Muscle of back (tissue), 11 donors: ENCODE results near the gene CARD14. TPM values are rescaled to one million over a fixed set of nuclear protein-coding genes. Genes with fewer than 3 reads are reported as not detected.
"Not testable (repeated sequence)": the region's sequence is repeated elsewhere in the genome, so short reads cannot be mapped to it uniquely, and the experiment has no call there.

ENCODE experiments used
- DNase-seq, 3 donors: peaks; one replicate each; pipeline versions ENCODE4 v3.0.0 to v3.0.0-alpha.2; 2013
- polyA plus RNA-seq, 10 donors: library from polyadenylated mRNA; unstranded; fragments of 120-200 nt; gene quantifications; one replicate each; pipeline ENCODE4 v1.2.1, GENCODE V29; 2013; ENCODE audit not compliant: insufficient read length in 10 of 10

The CARD14 gene
- polyA plus RNA-seq, 10 donors = 0.28 to 0.94 (median 0.71) TPM

DNA sequence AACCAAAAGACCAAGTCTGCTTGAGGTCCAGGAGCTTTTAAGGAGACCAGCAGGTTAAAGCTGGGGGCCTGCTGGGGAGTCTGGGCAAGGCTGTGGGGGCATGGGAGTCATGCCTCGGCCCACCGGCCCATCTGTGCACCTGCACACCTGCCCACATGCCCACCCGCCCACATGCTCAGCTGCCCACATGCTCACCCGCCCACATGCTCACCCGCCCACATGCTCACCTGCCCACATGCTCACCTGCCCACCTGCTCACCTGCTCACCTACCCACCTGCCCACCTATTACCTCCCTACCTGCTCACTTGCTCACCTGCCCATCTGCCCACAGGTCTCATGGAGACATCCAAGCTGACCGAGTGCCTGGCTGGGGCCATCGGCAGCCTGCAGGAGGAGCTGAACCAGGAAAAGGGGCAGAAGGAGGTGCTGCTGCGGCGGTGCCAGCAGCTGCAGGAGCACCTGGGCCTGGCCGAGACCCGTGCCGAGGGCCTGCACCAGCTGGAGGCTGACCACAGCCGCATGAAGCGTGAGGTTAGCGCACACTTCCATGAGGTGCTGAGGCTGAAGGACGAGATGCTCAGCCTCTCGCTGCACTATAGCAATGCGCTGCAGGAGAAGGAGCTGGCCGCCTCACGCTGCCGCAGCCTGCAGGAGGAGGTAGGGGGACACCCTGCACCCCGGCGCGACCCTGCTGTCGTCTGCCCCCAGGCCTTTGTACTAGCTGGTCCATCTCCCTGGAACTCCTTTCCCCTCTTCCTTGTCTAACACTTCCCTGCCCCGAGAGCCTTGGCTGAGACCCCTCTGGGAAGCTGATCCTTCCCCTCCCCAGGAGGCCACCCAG is 14.0 kb downstream of the CARD14 start:
- no peak for DNase-seq

DNA sequence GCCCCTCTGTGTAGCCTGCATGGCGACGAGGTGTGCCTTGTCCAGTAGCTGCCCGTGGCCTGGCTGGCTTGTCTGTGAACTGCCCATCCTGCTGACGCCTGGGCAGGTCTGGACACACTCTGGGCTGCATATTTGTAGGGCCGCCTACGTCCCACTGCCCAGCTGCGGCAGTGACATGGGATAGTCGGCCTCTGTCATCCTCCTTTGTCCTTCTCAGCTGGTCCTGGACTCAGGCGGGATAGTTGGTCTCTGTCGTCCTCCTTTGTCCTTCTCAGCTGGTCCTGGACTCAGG is 14.5 kb downstream of the CARD14 start:
- DNase-seq = no peak

DNA sequence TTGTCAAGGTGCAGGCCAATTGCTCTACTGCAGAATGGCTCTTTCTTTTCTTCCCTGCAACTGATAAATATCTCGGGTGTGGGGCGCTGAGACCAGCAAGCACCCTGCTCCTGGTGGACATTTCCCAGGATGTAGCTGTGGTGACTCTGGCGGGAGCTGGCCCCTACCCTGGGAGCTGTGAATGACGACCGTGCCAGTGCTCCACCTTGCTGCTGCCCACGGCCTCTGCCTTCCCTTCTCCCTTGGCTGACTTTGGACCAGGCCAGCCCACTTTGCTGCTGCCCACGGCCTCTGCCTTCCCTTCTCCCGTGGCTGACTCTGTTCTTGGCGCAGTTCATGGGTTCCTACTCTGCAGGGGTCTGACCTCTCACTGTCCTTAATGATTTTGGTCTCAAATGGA is 16.1 kb downstream of the CARD14 start:
- DNase-seq = no peak

DNA sequence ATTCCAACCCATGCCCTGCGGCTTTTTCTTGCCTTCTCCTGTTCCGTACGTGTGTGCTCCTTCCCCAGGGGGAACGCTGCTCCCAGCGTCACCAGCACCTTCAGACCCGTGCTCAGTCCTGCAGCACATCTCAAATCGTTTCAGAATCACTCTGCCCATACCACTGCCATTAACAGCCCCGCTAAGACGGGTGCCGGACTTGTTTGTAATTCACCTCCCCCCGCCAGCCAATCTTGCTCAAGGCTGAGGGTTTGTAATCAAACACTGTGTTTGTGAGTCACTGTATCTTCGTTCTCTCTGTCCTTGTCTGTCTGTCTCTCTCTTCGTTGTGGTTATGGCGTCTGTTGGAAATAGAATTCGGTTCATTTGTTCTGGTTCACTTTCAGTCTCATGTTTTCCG is 17.3 kb downstream of the CARD14 start:
- no peak for DNase-seq

DNA sequence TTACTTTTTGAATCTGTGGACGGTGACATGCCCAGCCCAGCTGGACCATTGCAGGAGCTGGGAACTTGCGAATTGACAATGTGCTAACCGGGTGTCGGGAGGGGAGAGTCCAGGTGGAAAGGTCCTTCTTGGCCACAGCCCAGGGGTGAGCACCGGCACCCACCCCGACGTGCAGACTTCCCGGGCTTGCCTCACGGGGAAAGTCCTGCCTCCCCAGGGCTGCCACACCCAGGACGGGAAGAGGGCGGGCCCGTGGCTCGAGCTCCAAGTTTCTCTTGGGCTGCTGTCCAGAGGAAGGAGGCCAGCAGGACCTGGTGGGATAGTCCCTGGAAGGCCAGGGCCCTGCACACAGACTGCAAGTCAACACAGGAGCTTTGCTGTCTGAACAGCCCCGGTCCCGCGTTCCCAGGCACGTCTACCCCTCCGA is 17.7 kb downstream of the CARD14 start:
- peak in 2 of 3 donors; percentile 44 to 65 for DNase-seq

DNA sequence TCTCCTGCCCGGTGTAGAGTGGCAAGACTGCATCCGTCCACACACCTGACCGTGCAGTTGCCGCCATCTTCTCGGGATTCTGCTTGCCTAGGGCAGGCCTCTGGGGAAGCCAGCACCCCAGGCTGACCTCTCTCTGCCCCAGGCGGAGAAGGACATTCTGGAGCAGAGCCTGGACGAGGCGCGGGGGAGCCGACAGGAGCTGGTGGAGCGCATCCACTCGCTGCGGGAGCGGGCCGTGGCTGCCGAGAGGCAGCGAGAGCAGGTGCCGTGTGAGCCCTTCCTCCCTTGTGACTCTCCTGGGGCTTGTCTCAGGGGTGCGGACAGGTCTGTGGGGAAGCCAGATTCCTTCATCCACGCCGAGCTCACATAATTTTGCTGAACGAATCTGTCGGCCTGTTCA is 19.8 kb downstream of the CARD14 start:
- DNase-seq = no peak

DNA sequence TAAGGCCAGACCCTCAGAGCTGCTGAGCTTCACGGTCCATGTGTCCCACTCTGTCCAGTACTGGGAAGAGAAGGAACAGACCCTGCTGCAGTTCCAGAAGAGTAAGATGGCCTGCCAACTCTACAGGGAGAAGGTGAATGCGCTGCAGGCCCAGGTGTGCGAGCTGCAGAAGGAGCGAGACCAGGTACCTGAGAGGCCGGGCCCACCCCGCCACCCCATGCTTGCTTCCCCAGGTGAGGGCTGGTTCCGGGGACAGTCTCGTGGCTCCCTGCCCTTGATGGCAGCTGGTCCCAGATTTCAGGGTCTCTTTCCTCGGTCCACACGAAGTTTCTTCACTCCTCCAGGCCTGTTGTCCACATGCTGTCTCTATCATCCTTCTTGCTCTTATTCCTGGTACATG is 20.9 kb downstream of the CARD14 start:
- DNase-seq = no peak

DNA sequence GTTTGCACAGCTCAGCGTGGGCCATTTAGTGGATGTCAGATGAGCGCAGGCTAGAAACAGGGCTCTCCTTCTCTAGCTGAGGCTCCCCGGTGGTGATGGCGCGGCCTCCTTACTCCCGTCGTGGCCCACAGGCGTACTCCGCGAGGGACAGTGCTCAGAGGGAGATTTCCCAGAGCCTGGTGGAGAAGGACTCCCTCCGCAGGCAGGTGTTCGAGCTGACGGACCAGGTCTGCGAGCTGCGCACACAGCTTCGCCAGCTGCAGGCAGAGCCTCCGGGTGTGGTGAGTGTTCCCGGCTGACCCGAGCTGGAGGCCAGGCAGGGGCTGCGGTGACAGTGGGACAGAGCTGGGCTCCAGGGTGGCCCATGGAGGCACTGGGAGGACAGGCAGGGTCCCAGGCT is 21.4 kb downstream of the CARD14 start:
- no peak for DNase-seq

DNA sequence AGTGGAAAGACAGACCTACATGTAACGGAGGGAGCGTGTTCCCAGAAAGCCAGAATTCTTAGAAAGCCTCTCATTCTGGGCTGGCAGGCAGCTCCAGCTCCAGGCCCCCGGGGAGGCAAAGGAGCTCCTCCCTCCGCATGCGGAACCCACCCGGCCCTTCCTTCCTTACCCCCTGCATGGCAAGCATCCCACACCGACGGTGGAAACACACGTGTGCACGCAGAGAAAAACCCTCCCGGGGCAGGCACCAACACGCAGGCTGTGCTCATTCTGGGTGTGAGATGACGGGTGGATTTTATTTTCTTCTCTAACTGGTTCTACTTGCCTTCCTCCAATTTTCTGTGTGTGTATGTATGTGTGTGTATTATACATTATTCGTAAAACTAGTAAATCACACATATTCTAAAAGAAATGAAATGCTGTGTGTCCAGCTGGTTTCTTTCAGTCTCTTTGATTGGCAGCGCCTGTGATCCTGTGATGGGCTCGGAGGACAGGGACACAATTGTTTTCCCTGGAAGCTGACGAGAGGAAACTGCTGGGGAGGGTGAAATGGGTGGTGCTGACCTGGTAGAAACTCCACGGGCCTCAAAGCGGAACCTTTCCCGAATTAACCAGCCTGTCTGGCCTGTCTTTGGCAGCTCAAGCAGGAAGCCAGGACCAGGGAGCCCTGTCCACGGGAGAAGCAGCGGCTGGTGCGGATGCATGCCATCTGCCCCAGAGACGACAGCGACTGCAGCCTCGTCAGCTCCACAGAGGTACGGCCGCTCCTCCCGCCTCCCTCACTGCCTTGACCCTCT is 22.2 kb downstream of the CARD14 start:
- peak in 2 of 3 donors; percentile 30 to 56 for DNase-seq

DNA sequence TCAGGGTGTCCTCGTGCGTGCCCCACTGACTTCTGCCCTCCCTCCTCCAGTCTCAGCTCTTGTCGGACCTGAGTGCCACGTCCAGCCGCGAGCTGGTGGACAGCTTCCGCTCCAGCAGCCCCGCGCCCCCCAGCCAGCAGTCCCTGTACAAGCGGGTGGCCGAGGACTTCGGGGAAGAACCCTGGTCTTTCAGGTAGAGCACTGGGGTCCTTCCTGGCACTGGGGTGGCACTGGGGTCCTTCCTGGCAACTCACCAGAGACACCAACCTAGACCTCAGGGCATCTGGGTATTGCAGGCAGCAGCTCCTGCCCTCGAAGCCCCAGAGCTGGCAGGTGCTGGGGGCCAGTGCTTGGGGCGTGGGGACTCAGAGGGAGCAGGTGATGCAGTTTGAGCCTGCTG is 25.3 kb downstream of the CARD14 start:
- DNase-seq = no peak

DNA sequence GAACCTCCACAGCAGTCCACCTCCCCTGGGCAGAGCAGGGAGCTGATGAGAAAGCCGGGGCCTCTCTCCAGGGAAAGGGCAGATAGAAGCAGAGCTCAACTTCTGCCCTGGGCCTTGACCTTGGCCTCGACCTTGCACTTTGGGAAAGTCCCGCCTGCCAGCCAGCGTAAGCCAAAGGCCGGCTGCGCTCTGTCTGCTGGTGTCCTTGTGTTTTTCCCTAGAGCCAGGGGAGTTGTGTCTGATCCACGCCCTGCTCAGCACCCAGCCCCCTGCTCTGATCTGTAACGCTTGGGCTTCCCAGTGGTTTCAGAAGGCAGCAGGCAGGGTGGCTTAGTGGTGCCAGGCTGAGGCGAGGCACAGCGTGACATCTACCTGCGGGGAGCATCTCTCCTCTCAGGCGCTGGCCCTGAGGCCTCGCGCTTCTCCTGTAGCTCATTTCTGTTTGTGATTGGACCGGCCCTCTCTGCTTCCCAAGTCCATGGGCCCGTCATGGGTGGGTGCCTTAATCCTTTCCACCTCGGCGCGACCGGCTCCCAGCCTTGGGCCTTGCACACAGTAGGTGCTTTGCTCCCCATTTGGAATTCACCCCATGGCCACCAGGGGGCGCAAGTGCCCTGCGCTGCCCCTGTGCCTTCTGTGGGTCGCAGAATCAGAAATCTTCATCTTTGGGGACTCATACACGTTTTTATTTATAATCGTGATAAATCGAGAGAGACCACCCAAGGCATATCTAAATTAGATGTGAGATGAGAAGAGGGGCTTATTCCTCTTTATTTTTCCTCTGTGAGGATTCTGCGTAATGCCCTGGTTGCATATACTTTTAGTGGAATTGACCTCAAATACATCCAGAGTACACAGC is 26.1 kb downstream of the CARD14 start:
- no peak for DNase-seq

DNA sequence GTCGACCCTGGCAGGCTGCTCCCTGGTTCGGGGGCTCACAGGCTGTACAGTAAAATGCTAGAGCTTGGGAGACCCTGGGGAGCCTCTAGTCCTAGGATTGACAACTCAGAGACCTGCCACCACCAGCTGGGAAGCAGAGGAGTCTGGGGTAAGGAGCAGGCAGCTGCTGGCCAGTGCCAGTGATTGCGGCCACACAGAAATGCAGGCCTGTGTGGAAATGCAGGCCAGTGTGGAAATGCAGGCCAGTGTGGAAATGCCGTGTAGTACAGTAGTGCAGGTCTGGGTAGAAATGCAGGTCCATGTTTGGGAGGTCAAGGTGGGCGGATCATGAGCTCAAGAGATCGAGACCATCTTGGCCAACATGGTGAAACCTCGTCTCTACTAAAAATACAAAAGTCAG is 26.8 kb downstream of the CARD14 start:
- DNase-seq = no peak

DNA sequence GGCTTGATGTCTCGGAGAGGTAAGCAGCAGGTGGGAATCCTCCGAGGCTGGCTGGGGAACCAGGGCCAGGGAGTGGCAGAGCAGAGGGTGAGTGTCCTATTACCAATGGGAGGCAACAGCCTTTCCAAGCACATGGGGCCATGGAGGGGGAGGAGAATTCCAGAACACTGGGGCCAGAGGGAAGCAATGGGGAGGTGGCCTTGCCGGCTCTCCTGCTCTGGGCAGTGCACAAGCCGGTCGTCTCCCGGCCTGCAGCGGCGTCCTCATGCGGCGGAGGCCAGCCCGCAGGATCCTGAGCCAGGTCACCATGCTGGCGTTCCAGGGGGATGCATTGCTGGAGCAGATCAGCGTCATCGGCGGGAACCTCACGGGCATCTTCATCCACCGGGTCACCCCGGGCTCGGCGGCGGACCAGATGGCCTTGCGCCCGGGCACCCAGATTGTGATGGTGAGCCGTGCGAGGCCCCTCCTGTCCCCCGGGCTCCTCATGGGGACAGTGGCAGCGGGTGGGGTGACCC is 28.4 kb downstream of the CARD14 start:
- DNase-seq = peak in 1 of 3 donors; percentile 22

DNA sequence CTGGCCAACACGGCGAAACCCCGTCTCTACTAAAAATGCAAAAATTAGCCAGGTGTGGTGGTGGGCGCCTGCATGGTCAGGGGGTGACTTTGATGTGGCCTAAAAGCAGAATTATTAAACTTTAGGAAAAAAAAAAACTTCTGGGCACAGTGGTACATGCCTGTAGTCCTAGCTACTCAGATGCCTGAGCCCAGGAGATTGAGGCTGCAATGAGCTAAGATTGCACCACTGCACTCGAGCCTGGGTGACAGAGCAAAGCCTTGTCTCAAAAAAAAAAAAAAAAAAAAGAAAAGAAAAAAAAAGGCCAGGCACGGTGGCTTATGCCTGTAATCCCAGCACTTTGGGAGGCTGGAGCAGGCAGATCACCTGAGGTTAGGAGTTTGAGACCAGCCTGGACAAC is 29.5 kb downstream of the CARD14 start:
- not testable (repeated sequence) for DNase-seq

DNA sequence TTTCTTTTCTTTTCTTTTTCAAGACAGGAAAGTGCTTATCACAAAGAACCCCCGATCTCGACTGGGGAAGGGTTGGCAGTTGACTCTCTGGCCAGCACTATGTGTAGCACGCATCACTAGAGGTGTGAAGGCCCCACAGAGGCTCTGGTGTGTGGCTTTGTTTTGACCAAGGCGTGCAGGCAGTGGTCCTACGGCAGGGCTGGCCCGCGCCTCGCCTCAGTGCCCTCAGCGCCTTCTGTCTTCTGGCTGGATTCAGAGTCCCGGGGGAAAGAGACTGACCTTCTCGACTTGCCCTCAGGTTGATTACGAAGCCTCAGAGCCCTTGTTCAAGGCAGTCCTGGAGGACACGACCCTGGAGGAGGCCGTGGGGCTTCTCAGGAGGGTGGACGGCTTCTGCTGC is 31.6 kb downstream of the CARD14 start:
- DNase-seq = no peak

DNA sequence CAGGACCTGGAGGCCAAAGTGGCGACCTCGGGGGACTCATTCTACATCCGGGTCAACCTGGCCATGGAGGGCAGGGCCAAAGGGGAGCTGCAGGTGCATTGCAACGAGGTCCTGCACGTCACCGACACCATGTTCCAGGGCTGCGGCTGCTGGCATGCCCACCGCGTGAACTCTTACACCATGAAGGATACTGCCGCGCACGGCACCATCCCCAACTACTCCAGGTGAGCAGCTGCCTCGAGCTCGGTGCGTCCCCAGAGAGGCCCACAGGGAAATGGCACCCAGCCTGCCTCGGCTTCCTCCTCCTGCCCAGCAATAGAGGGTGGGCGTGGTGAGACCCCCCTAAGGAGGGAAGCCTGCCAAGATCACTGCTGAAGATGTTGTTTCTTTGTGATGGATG is 32.4 kb downstream of the CARD14 start:
- DNase-seq = no peak

DNA sequence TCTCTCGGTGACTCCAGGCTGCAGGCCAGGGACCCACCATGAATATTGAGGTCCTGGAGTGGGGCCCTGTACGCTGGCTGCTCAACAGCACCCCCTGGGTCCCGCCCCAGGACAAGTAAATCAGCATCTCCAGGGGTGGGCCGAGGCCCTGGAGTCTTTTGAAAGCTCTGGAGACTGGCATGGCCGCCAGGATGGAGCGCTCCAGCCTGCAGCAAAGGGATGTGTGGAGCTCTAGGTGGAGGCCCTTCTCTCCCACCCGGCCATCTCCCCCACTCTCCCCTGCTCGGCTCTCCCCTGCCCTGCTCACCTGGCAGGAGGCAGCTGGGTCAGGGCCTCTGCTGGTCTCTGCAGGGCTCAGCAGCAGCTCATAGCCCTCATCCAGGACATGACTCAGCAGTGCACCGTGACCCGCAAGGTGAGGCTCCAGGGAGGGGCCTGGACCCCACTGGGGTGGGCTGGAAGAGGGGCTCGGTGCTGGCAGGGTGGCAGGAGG is 33.7 kb downstream of the CARD14 start:
- no peak for DNase-seq

DNA sequence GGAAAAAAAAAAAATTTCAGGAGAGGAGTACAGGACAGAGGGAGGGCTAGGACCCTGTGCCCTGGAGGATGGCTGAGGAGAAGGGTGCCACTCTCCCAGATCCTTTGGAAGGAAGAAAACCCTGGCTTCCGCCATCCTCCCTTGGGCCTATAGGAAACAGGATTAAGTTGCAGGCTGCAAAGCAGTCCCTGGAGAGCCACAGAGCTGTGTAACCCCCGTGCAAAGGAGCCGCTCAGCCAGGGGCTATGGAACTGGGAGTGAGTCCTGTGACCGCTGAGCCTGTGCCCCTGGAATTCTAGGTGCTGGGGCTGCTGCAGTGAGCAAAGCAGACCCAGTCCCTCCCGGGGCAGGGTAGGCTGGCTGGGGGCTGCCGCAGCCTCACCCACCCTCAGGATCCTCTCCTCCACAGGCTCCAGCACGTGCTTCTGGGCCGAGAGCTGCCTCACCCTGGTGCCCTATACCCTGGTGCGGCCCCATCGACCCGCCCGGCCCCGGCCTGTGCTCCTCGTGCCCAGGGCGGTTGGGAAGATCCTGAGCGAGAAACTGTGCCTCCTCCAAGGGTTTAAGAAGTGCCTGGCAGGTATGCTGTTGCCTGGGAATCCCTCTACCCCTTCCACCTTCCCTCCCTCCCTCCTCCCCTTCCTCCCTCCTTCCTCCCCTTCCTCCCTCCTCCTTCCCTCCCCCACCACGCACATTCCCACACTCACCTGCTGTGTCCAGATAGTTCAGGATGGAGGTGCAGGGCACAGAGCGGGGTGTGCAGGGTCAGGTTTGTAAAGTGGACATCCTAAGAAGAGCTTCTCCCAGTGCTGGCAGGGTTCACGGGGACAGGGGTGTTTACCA is 35.0 kb downstream of the CARD14 start:
- DNase-seq = no peak

DNA sequence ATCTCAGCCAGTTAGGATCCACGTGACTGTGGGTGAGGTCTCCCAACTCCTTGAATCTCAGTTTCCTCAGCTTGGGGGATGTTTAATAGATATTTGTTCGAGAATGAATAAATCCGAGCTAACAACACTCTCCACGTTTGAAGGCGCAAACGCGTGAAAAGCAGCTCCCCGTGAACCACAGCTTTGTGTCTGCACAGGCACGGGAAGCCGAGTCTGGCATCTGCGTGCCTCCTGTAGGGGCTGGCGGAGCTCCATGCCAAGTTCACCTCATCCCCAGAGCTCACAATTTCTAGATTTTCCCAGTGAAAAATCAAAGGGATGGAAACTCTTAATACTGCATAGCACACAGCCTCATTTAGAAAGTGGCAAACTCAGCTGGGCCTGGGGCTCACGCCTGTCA is 36.0 kb downstream of the CARD14 start:
- no peak for DNase-seq

DNA sequence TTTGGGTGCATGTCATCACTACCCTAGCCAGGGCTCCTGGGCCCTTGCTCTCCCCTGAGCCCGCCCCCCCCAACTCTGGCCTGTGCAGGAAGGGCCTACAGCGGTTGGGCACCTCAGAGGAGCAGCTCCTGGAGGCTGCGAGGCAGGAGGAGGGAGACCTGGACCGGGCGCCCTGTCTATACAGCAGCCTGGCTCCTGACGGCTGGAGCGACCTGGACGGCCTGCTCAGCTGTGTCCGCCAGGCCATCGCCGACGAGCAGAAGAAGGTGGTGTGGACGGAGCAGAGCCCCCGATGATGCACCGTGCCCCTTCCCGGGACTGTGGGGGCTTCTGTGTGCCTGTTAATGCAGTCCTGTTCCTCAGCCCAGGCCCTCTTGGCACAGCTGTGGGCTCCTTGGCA is 38.2 kb downstream of the CARD14 start:
- DNase-seq = no peak

DNA sequence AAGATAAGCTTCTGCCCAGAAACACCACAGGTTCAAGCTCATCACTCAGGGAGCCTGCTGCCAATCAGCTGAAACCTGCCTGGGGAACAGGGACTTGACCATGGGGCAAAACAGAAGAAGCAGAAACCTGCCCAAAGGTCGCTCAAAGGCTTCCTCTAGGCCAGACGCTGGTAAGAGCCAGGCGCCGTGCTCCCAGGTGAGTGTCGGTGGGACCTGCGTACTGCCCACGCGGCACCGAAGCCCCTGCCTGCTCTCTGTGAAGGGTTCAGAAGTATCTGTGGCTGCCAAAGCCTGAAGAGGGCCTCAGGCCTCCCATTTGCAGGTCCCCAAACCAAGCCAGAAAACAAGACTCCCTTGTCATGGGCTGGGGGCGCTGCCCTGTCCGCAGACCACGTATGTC is 39.9 kb downstream of the CARD14 start:
- no peak for DNase-seq
